ENCODE results near the gene NEIL3. TPM values are rescaled to one million over a fixed set of nuclear protein-coding genes. Genes with fewer than 3 reads are reported as not detected.

NEIL3 gene
- total RNA-seq, 1 donor from 2014 or later = 0.98 TPM

GRCh38 chr4:177311589-177311988 lies 1.9 kb downstream of the NEIL3 start:
- Histone ChIP-seq H3K4me1 (peaks cover 13% of the 10 kb centered on the region), H3K4me3 (no peak overlapping the region), H3K9me3 (no peaks in the 10 kb centered on the region), H3K36me3 (no peaks in the 10 kb centered on the region), H3K27ac (no peak overlapping the region), H3K27me3 (no peaks in the 10 kb centered on the region)
- intact Hi-C loops (cut with DNase I) = no loop called here
- no peak for DNase-seq (ENCODE audit: extremely low spot score in 2 of 2)
- TF ChIP-seq CTCF (IDR thresholded peaks at IDR 0.05) (no peak), POLR2AphosphoS5 (IDR thresholded peaks at IDR 0.05; ENCODE audit: insufficient read depth in 1 of 2, low read depth in 1 of 2) (no peak), POLR2A (IDR thresholded peaks at IDR 0.05) (no peak)

- Histone ChIP-seq H3K9me3 (no peaks in the 10 kb centered on the region), H3K27ac (no peak overlapping the region), H3K4me1 (peaks cover 13% of the 10 kb centered on the region), H3K4me3 (no peak overlapping the region), H3K27me3 (no peaks in the 10 kb centered on the region), H3K36me3 (no peaks in the 10 kb centered on the region)
- DNase-seq (ENCODE audit: extremely low spot score in 2 of 2) = no peak
- intact Hi-C loops (cut with DNase I) = no loop called here
- no peak for TF ChIP-seq POLR2A (IDR thresholded peaks at IDR 0.05)
- no peak for TF ChIP-seq CTCF (IDR thresholded peaks at IDR 0.05)
- no peak for TF ChIP-seq POLR2AphosphoS5 (IDR thresholded peaks at IDR 0.05; ENCODE audit: insufficient read depth in 1 of 2, low read depth in 1 of 2)
Observed at GRCh38 chr4:177313263-177313662, 3.6 kb downstream of the NEIL3 start.

- Histone ChIP-seq H3K9me3 (no peaks in the 10 kb centered on the region), H3K27ac (no peak overlapping the region), H3K36me3 (no peaks in the 10 kb centered on the region), H3K4me3 (no peak overlapping the region), H3K4me1 (no peaks in the 10 kb centered on the region), H3K27me3 (no peaks in the 10 kb centered on the region)
- DNase-seq (ENCODE audit: extremely low spot score in 2 of 2) = no peak
- TF ChIP-seq POLR2AphosphoS5 (IDR thresholded peaks at IDR 0.05; ENCODE audit: insufficient read depth in 1 of 2, low read depth in 1 of 2) = no peak
- no peak for TF ChIP-seq POLR2A (IDR thresholded peaks at IDR 0.05)
- no peak for TF ChIP-seq CTCF (IDR thresholded peaks at IDR 0.05)
- intact Hi-C loops (cut with DNase I) = no loop called here
Observed at GRCh38 chr4:177315767-177316464, 6.2 kb downstream of the NEIL3 start.

GRCh38 chr4:177320721-177321120 lies 11.0 kb downstream of the NEIL3 start:
- H3K4me1 ChIP-seq = no peaks in the 10 kb centered on the region
- TF ChIP-seq POLR2A (IDR thresholded peaks at IDR 0.05) (no peak), CTCF (IDR thresholded peaks at IDR 0.05) (no peak), POLR2AphosphoS5 (IDR thresholded peaks at IDR 0.05; ENCODE audit: insufficient read depth in 1 of 2, low read depth in 1 of 2) (no peak)
- intact Hi-C loops (cut with DNase I) = no loop called here
- H3K27ac ChIP-seq = no peak overlapping the region
- DNase-seq (ENCODE audit: extremely low spot score in 2 of 2) = no peak
- no peak overlapping the region for H3K4me3 ChIP-seq
- H3K27me3 ChIP-seq = no peaks in the 10 kb centered on the region
- H3K9me3 ChIP-seq = no peaks in the 10 kb centered on the region
- no peaks in the 10 kb centered on the region for H3K36me3 ChIP-seq

- Histone ChIP-seq H3K4me1 (no peaks in the 10 kb centered on the region), H3K36me3 (no peaks in the 10 kb centered on the region), H3K4me3 (no peak overlapping the region), H3K27ac (no peak overlapping the region), H3K9me3 (no peaks in the 10 kb centered on the region), H3K27me3 (no peaks in the 10 kb centered on the region)
- TF ChIP-seq CTCF (IDR thresholded peaks at IDR 0.05) = no peak
- TF ChIP-seq POLR2AphosphoS5 (IDR thresholded peaks at IDR 0.05; ENCODE audit: insufficient read depth in 1 of 2, low read depth in 1 of 2) = no peak
- TF ChIP-seq POLR2A (IDR thresholded peaks at IDR 0.05) = no peak
- intact Hi-C loops (cut with DNase I) = no loop called here
- DNase-seq (ENCODE audit: extremely low spot score in 2 of 2) = no peak
Observed at GRCh38 chr4:177321647-177322046, 12.0 kb downstream of the NEIL3 start.
